HG03469 (cell line): Measurements from ENCODE around the gene SLC39A12.
"Not testable (repeated sequence)": the region's sequence is repeated elsewhere in the genome, so short reads cannot be mapped to it uniquely, and the experiment has no call there.

ENCODE experiments used
- ATAC-seq: cut with Tn5 transposase; IDR thresholded peaks from one replicate; pipeline ENCODE4 v1.9.1; 2021; ENCODE audit warnings: mild to moderate bottlenecking, moderate library complexity, moderate number of reproducible peaks; ENCODE audit not compliant: unreplicated experiment

Gene SLC39A12

GRCh38 chr10:17951868-17952371 lies at the start of gene SLC39A12:
Gene SLC39A12 (plus strand): TSS chr10:17951918. CDS start chr10:17953277, 1,359 bp downstream.
- ATAC-seq: no peak

DNA sequence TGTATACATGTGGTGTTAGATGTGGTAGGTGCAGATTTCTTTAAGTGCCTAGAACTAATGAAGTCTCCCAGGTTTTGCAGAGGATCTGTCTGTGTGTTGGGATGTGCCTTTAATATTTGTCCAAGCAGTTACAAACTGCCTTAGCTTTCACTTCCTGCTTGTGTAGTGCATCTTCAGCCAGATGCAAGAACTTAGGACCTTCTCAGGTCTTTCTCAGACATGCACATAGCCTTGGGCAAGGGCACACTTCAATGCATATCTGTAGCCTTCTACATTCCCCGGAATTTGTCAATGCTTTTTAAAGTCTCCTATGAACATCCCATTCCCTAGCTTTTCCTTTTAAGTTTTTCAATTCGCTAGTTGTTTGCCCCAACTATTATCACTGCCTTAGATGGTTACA lies 47.2 kb upstream of the SLC39A12 start:
- no peak for ATAC-seq

DNA sequence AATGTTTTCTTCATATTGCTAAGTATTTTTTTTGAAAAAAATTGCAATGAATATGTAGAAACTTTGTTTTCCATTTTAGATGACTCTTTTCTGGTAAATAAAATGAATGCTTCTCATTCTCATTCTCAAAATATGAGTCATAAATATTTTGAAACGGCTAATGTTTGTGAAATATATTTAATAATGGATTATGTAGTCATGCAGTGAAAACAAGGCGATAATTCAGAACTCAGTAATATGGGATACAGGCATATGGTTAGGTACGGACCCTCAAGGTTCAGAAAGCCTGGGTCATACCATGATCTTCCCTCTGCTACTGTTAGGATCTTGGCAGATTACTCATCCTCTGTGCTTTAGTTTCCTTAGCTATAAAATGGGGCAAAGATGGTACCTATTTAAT lies 46.2 kb upstream of the SLC39A12 start:
- no peak for ATAC-seq

DNA sequence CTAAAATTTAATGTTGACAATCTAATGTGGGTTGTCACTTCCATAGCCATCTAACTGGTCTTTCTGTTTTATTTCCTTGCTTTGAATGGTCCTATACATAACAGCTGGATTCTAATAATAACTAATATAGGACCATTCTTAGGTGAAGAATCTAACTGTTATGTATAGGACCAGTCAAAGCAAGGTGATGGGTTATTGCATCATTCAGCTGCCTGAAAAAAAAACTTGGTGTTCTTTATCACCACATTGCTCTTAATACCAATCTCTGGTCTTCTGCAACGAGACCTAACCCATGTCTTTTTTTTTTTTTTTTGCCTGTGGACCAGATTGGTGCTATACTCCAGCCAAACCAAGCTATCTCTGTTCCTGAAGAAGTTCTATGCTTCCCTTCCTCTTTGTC lies 45.7 kb upstream of the SLC39A12 start:
- ATAC-seq: no peak

- no peak for ATAC-seq
Observed at GRCh38 chr10:17907641-17908040, 44.1 kb upstream of the SLC39A12 start.

DNA sequence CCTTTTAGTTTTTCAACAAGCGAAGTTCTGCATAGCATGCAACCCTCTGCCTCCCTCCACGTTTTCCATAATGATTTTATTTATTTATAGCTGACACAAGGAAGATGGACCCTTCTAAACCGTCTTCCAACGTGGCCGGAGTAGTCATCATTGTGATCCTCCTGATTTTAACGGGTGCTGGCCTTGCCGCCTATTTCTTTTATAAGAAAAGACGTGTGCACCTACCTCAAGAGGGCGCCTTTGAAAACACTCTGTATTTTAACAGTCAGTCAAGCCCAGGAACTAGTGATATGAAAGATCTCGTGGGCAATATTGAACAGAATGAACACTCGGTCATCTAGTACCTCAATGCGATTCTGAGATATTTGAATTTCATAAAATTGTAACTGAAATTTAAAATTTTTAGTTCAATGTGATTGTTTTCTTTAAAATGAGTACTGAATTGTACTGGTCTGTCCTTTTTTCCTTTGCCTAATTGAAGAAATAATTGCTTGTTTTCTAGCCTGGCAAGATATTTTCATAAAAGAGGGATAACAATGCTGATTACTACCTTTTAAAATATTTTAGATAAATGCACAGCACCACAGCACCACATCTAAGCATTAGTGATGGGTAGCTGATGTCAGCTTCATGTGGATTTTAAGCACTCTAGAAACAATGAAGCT lies 41.5 kb upstream of the SLC39A12 start:
- no peak for ATAC-seq

DNA sequence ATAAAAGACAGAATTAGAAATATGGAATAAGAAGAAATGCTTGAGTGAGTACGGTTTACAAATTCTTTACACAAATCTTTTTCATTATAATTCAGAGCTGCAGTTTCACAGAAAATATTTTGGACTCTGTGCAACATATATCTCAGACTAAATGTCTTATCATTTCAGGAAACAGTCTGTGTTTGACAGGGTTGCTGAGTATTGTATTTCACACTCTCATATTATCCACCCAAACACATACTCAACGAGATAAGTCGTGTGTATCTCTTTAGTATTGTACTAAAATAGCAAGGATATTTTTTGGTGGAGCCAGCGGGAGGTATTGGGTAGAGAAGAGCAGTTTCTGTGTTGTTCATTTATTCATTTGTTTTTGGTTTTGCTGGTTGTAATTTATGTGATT lies 39.0 kb upstream of the SLC39A12 start:
- ATAC-seq: no peak

DNA sequence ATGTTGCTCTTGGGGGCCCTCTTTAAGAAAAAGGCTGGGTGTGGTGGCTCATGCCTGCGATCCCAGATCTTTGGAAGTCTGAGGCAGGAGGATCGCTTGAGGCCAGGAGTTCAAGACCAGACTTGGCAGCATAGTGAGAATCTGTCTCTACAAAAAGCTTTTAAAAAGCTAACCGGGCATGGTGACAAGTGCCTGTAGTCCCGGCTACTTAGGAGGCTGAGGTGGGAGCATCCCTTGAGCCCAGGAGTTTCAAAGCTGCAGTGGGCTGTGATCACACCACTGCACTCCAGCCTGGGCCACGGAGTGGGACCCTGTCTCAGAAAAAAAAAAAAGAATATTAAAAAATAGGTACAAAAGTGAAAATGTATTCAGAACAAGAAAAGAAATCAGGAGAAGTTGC lies 38.1 kb upstream of the SLC39A12 start:
- ATAC-seq: no peak

DNA sequence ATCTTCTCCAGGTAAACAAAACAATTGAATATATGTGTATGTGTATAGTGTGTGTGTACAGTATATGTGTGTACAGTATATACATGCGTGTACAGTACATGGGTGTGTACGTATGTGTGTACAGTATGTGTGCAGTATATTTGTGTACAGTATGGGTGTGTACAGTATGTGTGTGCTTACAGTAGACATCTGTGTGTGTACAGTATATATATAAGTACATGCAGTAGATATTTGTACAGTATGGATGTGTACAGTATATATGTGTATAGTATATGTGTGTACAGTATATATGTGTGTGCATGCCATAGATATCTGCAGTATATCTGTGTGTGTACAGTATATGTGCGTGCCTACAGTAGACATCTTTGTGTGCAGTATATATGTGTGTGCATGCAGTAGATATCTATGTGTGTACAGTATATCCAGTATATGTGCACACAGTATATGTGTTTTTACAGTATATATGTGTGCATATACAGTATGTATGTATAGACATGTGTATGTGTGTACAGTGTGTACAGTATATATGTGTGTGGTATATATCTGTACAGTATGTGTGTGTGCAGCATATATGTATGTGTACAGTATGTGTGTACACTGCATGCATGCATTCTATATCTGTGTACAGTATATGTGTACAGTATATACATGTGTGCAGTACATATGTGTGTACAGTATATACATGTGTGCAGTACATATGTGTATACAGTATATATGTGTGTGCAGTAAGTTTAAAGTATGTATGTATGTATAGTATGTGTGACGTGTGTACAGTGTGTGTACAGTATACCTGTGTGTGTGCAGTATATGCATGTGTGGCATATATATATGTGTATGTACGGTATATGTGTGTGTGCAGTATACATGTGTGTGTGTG lies 37.3 kb upstream of the SLC39A12 start:
- no peak for ATAC-seq

DNA sequence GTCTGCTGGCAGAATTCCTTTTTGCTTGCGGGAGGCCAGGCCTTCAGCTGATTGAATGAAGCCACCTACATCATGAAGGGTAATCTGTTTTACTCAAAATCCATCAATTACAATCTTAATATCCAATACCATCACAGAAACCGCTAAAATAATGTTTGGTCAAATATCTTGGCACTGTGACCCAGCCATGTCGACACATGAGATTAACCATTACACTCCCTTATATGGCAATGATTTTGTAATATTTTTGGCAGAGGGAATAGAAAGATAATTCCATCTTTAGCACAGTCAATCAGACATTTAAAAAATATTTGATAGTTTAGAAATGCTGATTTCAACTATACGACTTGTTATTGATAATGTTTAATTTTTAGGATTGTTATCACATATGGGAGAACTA lies 36.5 kb upstream of the SLC39A12 start:
- no peak for ATAC-seq

- no peak for ATAC-seq
Observed at GRCh38 chr10:17918187-17918903, 33.4 kb upstream of the SLC39A12 start.

GRCh38 chr10:17921378-17921777 lies 30.3 kb upstream of the SLC39A12 start:
- no peak for ATAC-seq

- ATAC-seq: no peak
Observed at GRCh38 chr10:17923728-17924127, 28.0 kb upstream of the SLC39A12 start.

DNA sequence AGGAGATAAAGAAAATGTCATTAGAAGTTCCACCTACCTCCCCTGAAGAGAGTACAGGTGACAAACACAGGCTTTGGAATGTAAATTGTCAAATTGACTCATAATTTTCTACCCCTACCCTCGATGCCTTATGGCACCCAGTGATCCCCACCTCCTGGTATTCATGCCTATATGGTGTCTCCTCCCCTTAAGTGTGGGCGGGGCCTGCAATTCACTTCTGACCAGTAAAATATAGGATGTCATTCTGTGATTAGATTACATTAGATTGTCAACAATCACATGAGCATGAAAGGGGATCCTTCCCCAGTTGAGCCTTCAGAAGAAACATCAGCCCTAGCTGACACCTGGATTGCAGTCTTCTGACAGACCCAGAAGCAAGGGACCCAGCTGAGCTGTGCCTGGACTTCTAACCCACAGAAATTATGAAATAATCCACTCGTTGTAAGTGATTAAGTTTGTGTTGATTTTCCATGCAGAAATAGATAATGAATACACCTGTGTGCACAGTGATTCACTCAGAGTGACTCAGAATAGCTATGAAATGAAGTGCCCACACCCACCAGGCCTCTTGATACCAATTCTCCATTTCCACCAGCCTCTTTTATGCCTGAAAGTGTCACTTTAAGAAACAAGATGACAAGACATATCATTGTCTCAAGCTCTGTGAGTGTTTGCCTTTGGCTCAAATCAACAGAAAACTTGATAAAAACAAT lies 8.5 kb upstream of the SLC39A12 start:
- ATAC-seq: no peak

GRCh38 chr10:17950269-17950668 lies 1.4 kb upstream of the SLC39A12 start:
- ATAC-seq: not testable (repeated sequence)

DNA sequence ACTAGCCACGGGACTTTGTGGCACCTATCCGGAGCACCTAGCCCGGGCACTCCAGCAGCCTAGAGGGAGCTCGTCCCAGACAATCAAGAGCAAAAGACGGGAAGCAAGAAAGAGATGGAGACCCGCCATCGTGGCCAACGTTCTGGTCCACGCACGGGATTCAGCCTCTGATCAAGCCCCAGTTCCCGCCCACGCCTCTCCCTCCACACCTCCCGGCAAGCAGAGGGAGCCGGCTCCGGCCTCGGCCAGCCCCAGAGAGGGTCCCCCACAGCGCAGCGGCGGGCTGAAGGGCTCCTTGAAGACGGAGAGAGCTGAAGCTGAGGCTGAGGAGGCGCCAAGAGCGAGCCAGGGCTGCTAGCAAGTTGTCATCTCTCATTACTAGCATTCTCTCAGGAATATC lies 992 bp upstream of the SLC39A12 start:
- no peak for ATAC-seq

- ATAC-seq: not testable (repeated sequence)
Observed at GRCh38 chr10:17954372-17954771, 2.7 kb downstream of the SLC39A12 start.

- ATAC-seq: no peak
Observed at GRCh38 chr10:17954861-17955260, 3.1 kb downstream of the SLC39A12 start.

- no peak for ATAC-seq
Observed at GRCh38 chr10:17958049-17958448, 6.3 kb downstream of the SLC39A12 start.

- no peak for ATAC-seq
Observed at GRCh38 chr10:17959870-17960269, 8.2 kb downstream of the SLC39A12 start.
